SK-N-SH (cell line): ENCODE results near the gene ZNF527. TPM values are rescaled to one million over a fixed set of nuclear protein-coding genes. Genes with fewer than 3 reads are reported as not detected.

Source experiments
- CTCF ChIA-PET: fragments of 300-600, 350-600 bp; formaldehyde crosslinking; extraction: SDS; loops from one replicate; lab custom pipeline; 2021; lab: Yijun Ruan, JAX
- POLR2A ChIA-PET: fragments of 350-600 bp; sonication (Branson Sonifier 250); formaldehyde crosslinking; extraction: SDS; loops from one replicate; lab custom pipeline; 2020; ENCODE audit warnings: antibody characterized with exemption, inconsistent platforms; lab: Yijun Ruan, JAX
- DNase-seq: peaks from one replicate; pipeline ENCODE4 v3.0.0; 2012
- H2AFZ ChIP-seq: fragments of 200-600 bp; sonication (generic); 2 replicates; pipeline ENCODE4 v1.8.1; 2016; ENCODE audit warnings: antibody characterized with exemption, mild to moderate bottlenecking, low read depth
- H3F3A ChIP-seq: fragments of 200-600 bp; sonication (generic); replicated peaks from 2 replicates; pipeline ENCODE3; 2016; ENCODE audit warnings: antibody characterized with exemption, mild to moderate bottlenecking; ENCODE audit not compliant: insufficient read depth
- H3K27ac ChIP-seq, 2 experiments: fragments of 200-500 bp in 1 of 2; fragments of 200-600 bp in 1 of 2; sonication (Bioruptor generic) in 1 of 2; sonication (generic), shearing (Covaris generic) in 1 of 2; 2 replicates each; pipeline versions ENCODE4 v1.5.1 to v1.6.1; 2014 to 2016; ENCODE audit warnings: low read depth in 2 of 2, inconsistent platforms in 1 of 2, low read length in 1 of 2, mild to moderate bottlenecking in 1 of 2, mixed read lengths in 1 of 2
- H3K27me3 ChIP-seq: fragments of 200-600 bp; sonication (generic), shearing (Covaris generic); 2 replicates; pipeline ENCODE4 v1.6.1; 2016; ENCODE audit warnings: mixed run types; ENCODE audit not compliant: insufficient read depth
- H3K36me3 ChIP-seq, 2 experiments: fragments of 200-500 bp in 1 of 2; fragments of 200-600 bp in 1 of 2; sonication (Bioruptor generic) in 1 of 2; sonication (generic) in 1 of 2; replicated peaks in 1 of 2; 2 replicates each; pipeline versions ENCODE3 to v1.5.1; 2014 to 2016; ENCODE audit warnings: low read length in 1 of 2, mild to moderate bottlenecking in 1 of 2; ENCODE audit not compliant: insufficient read depth in 2 of 2, control insufficient read depth in 1 of 2
- H3K4me1 ChIP-seq, 2 experiments: fragments of 200-500 bp in 1 of 2; fragments of 200-600 bp in 1 of 2; sonication (Bioruptor generic) in 1 of 2; sonication (generic), shearing (Covaris generic) in 1 of 2; 2 replicates each; pipeline versions ENCODE4 v1.5.1 to v1.6.1; 2014 to 2016; ENCODE audit warnings: low read depth in 1 of 2, low read length in 1 of 2, mixed run types in 1 of 2; ENCODE audit not compliant: insufficient read depth in 2 of 2, control insufficient read depth in 1 of 2
- H3K4me2 ChIP-seq: fragments of 200-600 bp; sonication (generic), shearing (Covaris generic); 2 replicates; pipeline ENCODE4 v1.6.1; 2017; ENCODE audit warnings: mixed run types
- H3K4me3 ChIP-seq, 2 experiments: fragments of 200-500 bp in 1 of 2; fragments of 200-600 bp in 1 of 2; sonication (Bioruptor generic) in 1 of 2; sonication (generic), shearing (Covaris generic) in 1 of 2; 2 replicates each; pipeline versions ENCODE4 v1.5.1 to v1.8.1; 2014 to 2016; ENCODE audit warnings: low read depth in 2 of 2, inconsistent platforms in 1 of 2, low read length in 1 of 2, mild to moderate bottlenecking in 1 of 2, mixed read lengths in 1 of 2, moderate library complexity in 1 of 2
- H3K79me2 ChIP-seq: fragments of 200-600 bp; sonication (generic); 2 replicates; pipeline ENCODE4 v1.8.1; 2017; ENCODE audit warnings: mild to moderate bottlenecking; ENCODE audit not compliant: insufficient read depth
- H3K9ac ChIP-seq: fragments of 200-600 bp; sonication (generic); 2 replicates; pipeline ENCODE4 v1.6.1; 2017; ENCODE audit warnings: mixed run types
- H3K9me2 ChIP-seq: fragments of 200-600 bp; sonication (generic); 2 replicates; pipeline ENCODE4 v1.6.1; 2017; ENCODE audit warnings: mixed run types
- H3K9me3 ChIP-seq: fragments of 200-600 bp; sonication (generic); 2 replicates; pipeline ENCODE4 v1.6.1; 2017; ENCODE audit warnings: mixed run types, mild to moderate bottlenecking, moderate library complexity
- H4K20me1 ChIP-seq: fragments of 200-600 bp; sonication (generic); 2 replicates; pipeline ENCODE4 v1.6.1; 2017; ENCODE audit warnings: mild to moderate bottlenecking, mixed run types; ENCODE audit not compliant: insufficient read depth
- CTCF ChIP-seq: fragments of 200-600 bp; sonication (generic); IDR thresholded peaks from 2 replicates; pipeline ENCODE4 v1.6.1; 2017; ENCODE audit warnings: antibody characterized with exemption, mild to moderate bottlenecking, moderate library complexity
- EP300 ChIP-seq, 2 experiments: IDR thresholded peaks; 2 replicates each; pipeline versions ENCODE4 v1.4.0 to v1.6.1; 2012; ENCODE audit warnings: borderline replicate concordance in 1 of 2, low read depth in 1 of 2, low read length in 1 of 2
- GATA2 ChIP-seq: sonication (generic); formaldehyde crosslinking; IDR thresholded peaks from 2 replicates; pipeline ENCODE4 v1.5.0; 2020; ENCODE audit warnings: mild to moderate bottlenecking, missing genetic modification reagents
- JUND ChIP-seq: IDR thresholded peaks from 2 replicates; pipeline ENCODE4 v1.4.0; 2012
- MAX ChIP-seq: IDR thresholded peaks from 2 replicates; pipeline ENCODE4 v1.4.0; 2012; ENCODE audit warnings: low read depth
- MEF2A ChIP-seq: IDR thresholded peaks from 2 replicates; pipeline ENCODE4 v1.4.0; 2012; ENCODE audit warnings: low read depth, borderline replicate concordance
- NFIC ChIP-seq: IDR thresholded peaks from 2 replicates; pipeline ENCODE4 v1.4.0; 2012; ENCODE audit warnings: borderline replicate concordance
- NRF1 ChIP-seq: IDR thresholded peaks from 2 replicates; pipeline ENCODE4 v1.6.1; 2012; ENCODE audit warnings: low read depth, mild to moderate bottlenecking, low read length
- RAD21 ChIP-seq: IDR thresholded peaks from 2 replicates; pipeline ENCODE4 v1.6.1; 2012; ENCODE audit warnings: mild to moderate bottlenecking, low read length
- RCOR1 ChIP-seq: fragments of 150-350 bp; IDR thresholded peaks from 2 replicates; pipeline ENCODE4 v1.6.1; 2017; ENCODE audit warnings: antibody characterized with exemption, low read length
- RFX5 ChIP-seq: IDR thresholded peaks from 2 replicates; pipeline ENCODE4 v1.6.1; 2012; ENCODE audit warnings: mild to moderate bottlenecking, improper control_type of control experiment, low read length
- SIN3A ChIP-seq: IDR thresholded peaks from 2 replicates; pipeline ENCODE4 v1.6.1; 2012; ENCODE audit warnings: low read depth, mild to moderate bottlenecking, low read length, moderate library complexity, borderline replicate concordance
- SMC3 ChIP-seq: IDR thresholded peaks from 2 replicates; pipeline ENCODE4 v1.6.1; 2012; ENCODE audit warnings: low read depth, low read length, improper control_type of control experiment
- YY1 ChIP-seq: IDR thresholded peaks from 2 replicates; pipeline ENCODE4 v1.4.0; 2012; ENCODE audit warnings: low read depth, mild to moderate bottlenecking
- WGBS: methylation state at CpG from one replicate; pipeline ENCODE4 v1.1.6; 2017; ENCODE audit warnings: low lambda C conversion rate; 5-methylcytosine and 5-hydroxymethylcytosine counted together
- polyA plus RNA-seq, 3 experiments: library from polyadenylated mRNA; depleted of rRNA; stranded (reverse); fragments of >200 nt; gene quantifications; 2 replicates each; pipeline ENCODE4 v1.2.3, GENCODE V29; 2012

ZNF527 gene
- polyA plus RNA-seq, 1 of the 3 experiments (the other 2 are of a cell fraction) = 1.9 TPM

GRCh38 chr19:37412700-37413099, 41.8 kb downstream of the ZNF527 start:
- H3F3A ChIP-seq = peaks cover 3% of the 10 kb centered on the region
- H3K27me3 ChIP-seq = no peaks in the 10 kb centered on the region
- no peak overlapping the region for H3K4me2 ChIP-seq
- H4K20me1 ChIP-seq = no peaks in the 10 kb centered on the region
- DNase-seq = no peak
- ChIA-PET POLR2A (no interaction called here), CTCF (no interaction called here)
- H3K79me2 ChIP-seq = no peaks in the 10 kb centered on the region
- no peaks in the 10 kb centered on the region for H3K4me1 ChIP-seq
- WGBS = 71% methylated on average over 2 of the region's 2 CpGs
- no peaks in the 10 kb centered on the region for H3K9me2 ChIP-seq
- peaks cover 73% of the 10 kb centered on the region for H3K9me3 ChIP-seq
- H3K36me3 ChIP-seq = peaks cover 27 to 38% of the 10 kb centered on the region in 2 experiments
- no peak overlapping the region; a peak in 1 of 4 replicates for H3K4me3 ChIP-seq
- H2AFZ ChIP-seq = no peak overlapping the region
- no peak overlapping the region for H3K9ac ChIP-seq
- no peak for TF ChIP-seq SMC3
- TF ChIP-seq MEF2A = no peak
- no peak for TF ChIP-seq YY1
- TF ChIP-seq NFIC = no peak
- TF ChIP-seq NRF1 = no peak
- TF ChIP-seq RAD21 = no peak
- no peak for TF ChIP-seq MAX
- H3K27ac ChIP-seq = no peak overlapping the region

- no peaks in the 10 kb centered on the region for H3K4me1 ChIP-seq
- H3F3A ChIP-seq = peaks cover 3% of the 10 kb centered on the region
- no peak overlapping the region for H2AFZ ChIP-seq
- H3K4me2 ChIP-seq = no peak overlapping the region
- H3K9me3 ChIP-seq = peaks cover 68% of the 10 kb centered on the region
- WGBS = 45% methylated on average over 1 of the region's 1 CpG
- no peak overlapping the region for H3K27ac ChIP-seq
- ChIA-PET POLR2A (no interaction called here), CTCF (no interaction called here)
- no peaks in the 10 kb centered on the region for H3K27me3 ChIP-seq
- H3K79me2 ChIP-seq = no peaks in the 10 kb centered on the region
- H3K9ac ChIP-seq = no peak overlapping the region
- no peak for DNase-seq
- H3K4me3 ChIP-seq = no peak overlapping the region; a peak in 1 of 4 replicates
- peaks cover 27 to 43% of the 10 kb centered on the region in 2 experiments for H3K36me3 ChIP-seq
- H4K20me1 ChIP-seq = no peaks in the 10 kb centered on the region
- no peak for TF ChIP-seq GATA2 (CRISPR knock-in tag)
- no peak for TF ChIP-seq RCOR1
- TF ChIP-seq MAX = no peak
- no peak for TF ChIP-seq SIN3A
- no peak for TF ChIP-seq EP300 (IDR thresholded peaks at IDR 0.05; ENCODE audit: borderline replicate concordance in 1 of 2, low read depth in 1 of 2, low read length in 1 of 2)
- no peak for TF ChIP-seq JUND
- TF ChIP-seq NFIC = no peak
- no peak for TF ChIP-seq RAD21
- TF ChIP-seq CTCF = no peak
- no peak for TF ChIP-seq RFX5
- no peaks in the 10 kb centered on the region for H3K9me2 ChIP-seq
Observed at GRCh38 chr19:37413313-37414084, 42.6 kb downstream of the ZNF527 start.

Other genes with a start within 250 kb of the ZNF527 start
- gene ZNF585A, start 198.4 kb upstream of the ZNF527 start, polyA plus RNA-seq (2012; rRNA removed) = 9.8 and 13.0 TPM in 2 replicates
- 11.8 and 16.1 TPM in 2 replicates for gene ZNF585B, start 160.6 kb upstream of the ZNF527 start, polyA plus RNA-seq (2012; rRNA removed)
- gene ZNF383, start 152.9 kb upstream of the ZNF527 start, polyA plus RNA-seq (2012; rRNA removed) = 2.0 and 2.8 TPM in 2 replicates
- gene ZNF569, start 96.3 kb downstream of the ZNF527 start, polyA plus RNA-seq (2012; rRNA removed) = 2.0 and 2.5 TPM in 2 replicates
- 1.5 and 2.3 TPM in 2 replicates for gene ZNF570, start 98.3 kb downstream of the ZNF527 start, polyA plus RNA-seq (2012; rRNA removed)
- 2.3 and 4.1 TPM in 2 replicates for gene ZNF793, start 135.8 kb downstream of the ZNF527 start, polyA plus RNA-seq (2012; rRNA removed)
- gene ZNF571, start 223.7 kb downstream of the ZNF527 start, polyA plus RNA-seq (2012; rRNA removed) = 1.1 and 3.0 TPM in 2 replicates
- 0.08 TPM in 2 replicates for gene ZNF540, start 223.8 kb downstream of the ZNF527 start, polyA plus RNA-seq (2012; rRNA removed)